Heart left ventricle (tissue), 16 donors: ENCODE results near the gene WDR70. TPM values are rescaled to one million over a fixed set of nuclear protein-coding genes. Genes with fewer than 3 reads are reported as not detected.

ENCODE experiments used
- ATAC-seq, 4 donors: fragments of 200-7000 bp; cut with Tn5 transposase; one replicate each; pipeline ENCODE4 v1.9.1; 2020 to 2022; ENCODE audit warnings: moderate library complexity in 4 of 4, mild to moderate bottlenecking in 3 of 4, moderate number of reproducible peaks in 1 of 4
- DNase-seq, 5 donors: peaks; one replicate each; pipeline ENCODE4 v3.0.0-alpha.2; 2020
- H3K27ac ChIP-seq, 12 donors: fragments of 200-600 bp; sonication (generic) in 4 of 12; one replicate each; pipeline versions ENCODE4 v1.5.0 to v1.8.0; 2016 to 2022; ENCODE audit warnings: mild to moderate bottlenecking in 2 of 12
- H3K27me3 ChIP-seq, 9 donors: fragments of 200-600 bp; sonication (generic) in 2 of 9; one replicate each; pipeline versions ENCODE4 v1.5.1 to v1.8.0; 2016 to 2022; ENCODE audit warnings: mild to moderate bottlenecking in 3 of 9
- H3K36me3 ChIP-seq, 9 donors: fragments of 200-600 bp; sonication (generic) in 2 of 9; one replicate each; pipeline versions ENCODE4 v1.5.0 to v1.8.0; 2018 to 2022; ENCODE audit warnings: mild to moderate bottlenecking in 2 of 9
- H3K4me1 ChIP-seq, 12 donors: fragments of 200-600 bp; sonication (generic) in 4 of 12; one replicate each; pipeline versions ENCODE4 v1.5.0 to v1.8.0; 2016 to 2022; ENCODE audit warnings: mild to moderate bottlenecking in 3 of 12
- H3K4me3 ChIP-seq, 12 donors: fragments of 200-600 bp; sonication (generic) in 4 of 12; one replicate each; pipeline versions ENCODE4 v1.5.0 to v1.8.0; 2017 to 2022; ENCODE audit warnings: mild to moderate bottlenecking in 9 of 12, moderate library complexity in 4 of 12
- H3K9me3 ChIP-seq, 12 donors: fragments of 200-600 bp; sonication (generic) in 4 of 12; one replicate each; pipeline versions ENCODE4 v1.5.0 to v1.8.0; 2016 to 2022; ENCODE audit warnings: mild to moderate bottlenecking in 1 of 12
- CTCF ChIP-seq, 12 donors: fragments of 200-600 bp; sonication (generic) in 4 of 12; IDR thresholded peaks; one replicate each; pipeline versions ENCODE4 v1.5.0 to v1.8.0; 2018 to 2022; ENCODE audit warnings: antibody characterized with exemption in 12 of 12, mild to moderate bottlenecking in 5 of 12
- POLR2A ChIP-seq, 2 donors: fragments of 450-650 bp; IDR thresholded peaks; one replicate each; pipeline ENCODE4 v1.6.1; 2017; ENCODE audit warnings: antibody characterized with exemption in 2 of 2, mild to moderate bottlenecking in 2 of 2, moderate library complexity in 2 of 2
- WGBS, 4 donors: extraction: QIAGEN DNeasy Blood & Tissue Kit in 2 of 4; methylation state at CpG; one replicate each; pipeline versions ENCODE4 v1.1.5 to v1.1.7; 2013 to 2018; 5-methylcytosine and 5-hydroxymethylcytosine counted together
- intact Hi-C, 10 donors: fragments of 100-400 bp; cut with DNase I; formaldehyde crosslinking; loops; one replicate each; pipeline versions ENCODE4 v1.11.1 to v1.14.2; 2022
- polyA plus RNA-seq, 2 donors: library from polyadenylated mRNA; stranded (reverse); fragments of 200-250 nt; gene quantifications; one replicate each; pipeline ENCODE4 v1.2.3, GENCODE V29; 2013
- total RNA-seq, 9 donors: library from RNA; depleted of rRNA in 2 of 9; stranded (reverse); fragments of >200 nt in 2 of 9; fragmentation: NEBNext Ultra II Directional in 3 of 9; extraction: Animal tissue kit (Norgen Biotek cat#: 25700) in 3 of 9; gene quantifications; one replicate each; pipeline versions ENCODE4 v1.1.0 to v1.2.4, GENCODE V29; 2016 to 2023
- donor health status: ischemic (EF 13 %, LVEDD 7.1; RV severe dilation, severe dysfunction).
- donor health status: healthy with polysubstance abuse.
- donor health status: DM: no; HTN: yes; CAD: no.
- donor health status: DM: no; HTN: no; CAD: no.
- donor health status: ischemic (EF 25% LVEDD 6.9; RV normal size, moderate dysfunction).
- donor health status: ischemic (EF 25% LVEDD 5.7; RV mildly dilated, moderate dysfunction).
- donor health status: healthy.
- donor health status: DM: yes; HTN: yes; CAD: no.
- donor health status: ischemic (EF 35%, LVEDD 5.7; RV mildly dilated, moderate dysfunction).
- donor health status: nonischemic (EF 11% LVEDD 7.7; RV severe dilation, severe dysfunction).
- donor health status: DM: yes; HTN: yes; CAD: no.
- donor health status: PGD.
- donor health status: ischemic (EF 29% LVEDD 5.4; RV normal size, mild dysfunction).
- donor health status: nonischemic (EF 23%, LVEDD 6.1; RV moderate dilation, normal function).

WDR70 gene
- total and polyA plus RNA-seq, 11 donors = 6.0 to 31.3 (median 13.6) TPM

DNA sequence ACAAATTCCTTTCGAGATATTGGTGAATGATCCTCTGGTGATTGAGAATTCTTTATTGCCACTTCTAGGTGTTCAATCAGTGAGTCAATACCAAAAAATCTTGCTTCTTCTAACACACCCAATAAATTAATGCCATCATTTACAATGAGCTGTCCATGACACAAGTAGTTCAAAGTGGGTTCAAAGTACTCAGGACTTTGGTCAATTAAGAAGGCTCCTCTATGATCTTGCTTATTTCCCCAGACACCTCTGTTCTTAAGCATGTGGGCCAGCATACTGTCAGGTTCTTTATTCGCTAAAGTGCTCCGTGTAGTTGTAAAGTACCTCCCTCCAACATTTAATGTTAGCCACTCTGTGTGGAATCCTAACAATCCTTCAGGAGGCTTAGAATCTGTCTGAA lies 127.1 kb downstream of the WDR70 start:
- Histone ChIP-seq H3K4me1 (no peaks in the 10 kb centered on the region), H3K27ac (no peak overlapping the region), H3K36me3 (peaks cover 0 to 3% (median 0%) of the 10 kb centered on the region in 9 donors), H3K27me3 (no peaks in the 10 kb centered on the region), H3K4me3 (no peak overlapping the region), H3K9me3 (peaks cover 0 to 5% (median 0%) of the 10 kb centered on the region in 12 donors)
- TF ChIP-seq POLR2A (IDR thresholded peaks at IDR 0.05) (no peak), CTCF (IDR thresholded peaks at IDR 0.05) (no peak)
- ATAC-seq = no peak
- 89 to 96% (median 94%) methylated on average over 3 of the region's 3 CpGs for WGBS, 4 donors
- intact Hi-C loops = no loop called here
- no peak for DNase-seq

- H3K27me3 ChIP-seq = no peaks in the 10 kb centered on the region
- peaks cover 0 to 5% (median 0%) of the 10 kb centered on the region in 12 donors for H3K9me3 ChIP-seq
- intact Hi-C loops = no loop called here
- no peak overlapping the region for H3K4me3 ChIP-seq
- WGBS, 4 donors = 95 to 97% (median 95%) methylated on average over 5 of the region's 5 CpGs
- ATAC-seq = no peak
- no peak for DNase-seq
- H3K4me1 ChIP-seq = no peaks in the 10 kb centered on the region
- peaks cover 0 to 3% (median 0%) of the 10 kb centered on the region in 9 donors for H3K36me3 ChIP-seq
- no peak overlapping the region for H3K27ac ChIP-seq
- TF ChIP-seq CTCF (IDR thresholded peaks at IDR 0.05) (no peak), POLR2A (IDR thresholded peaks at IDR 0.05) (no peak)
These were observed 127.6 kb downstream of the WDR70 start for GRCh38 chr5:37506722-37507121.

DNA sequence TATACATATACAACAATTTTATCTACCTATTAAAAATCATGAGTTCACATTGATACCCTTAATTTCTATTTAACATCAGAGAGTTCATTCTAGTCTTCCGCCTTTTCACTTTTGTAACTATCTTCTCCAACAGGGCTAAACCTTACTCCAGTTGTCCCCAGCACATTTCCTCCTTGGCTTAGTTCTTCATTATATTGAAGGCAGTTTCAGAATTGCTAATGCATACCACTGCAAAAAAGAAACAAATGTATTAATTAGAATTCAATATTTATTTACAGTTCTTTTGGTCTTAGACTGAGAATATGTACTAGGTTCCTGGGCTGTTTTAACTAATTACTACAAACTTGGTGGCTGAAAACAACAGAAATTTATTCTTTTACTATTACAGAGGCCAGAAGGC lies 132.5 kb downstream of the WDR70 start:
- Histone ChIP-seq H3K9me3 (peaks cover 0 to 5% (median 0%) of the 10 kb centered on the region in 12 donors), H3K4me3 (no peak overlapping the region), H3K4me1 (no peaks in the 10 kb centered on the region), H3K36me3 (peaks cover 0 to under 1% (median 0%) of the 10 kb centered on the region in 9 donors), H3K27me3 (no peaks in the 10 kb centered on the region), H3K27ac (no peak overlapping the region)
- ATAC-seq = no peak
- intact Hi-C loops = no loop called here
- TF ChIP-seq CTCF (IDR thresholded peaks at IDR 0.05) (no peak), POLR2A (IDR thresholded peaks at IDR 0.05) (no peak)
- WGBS, 4 donors = 96 to 100% (median 97%) methylated on average over 1 of the region's 1 CpG
- no peak for DNase-seq

DNA sequence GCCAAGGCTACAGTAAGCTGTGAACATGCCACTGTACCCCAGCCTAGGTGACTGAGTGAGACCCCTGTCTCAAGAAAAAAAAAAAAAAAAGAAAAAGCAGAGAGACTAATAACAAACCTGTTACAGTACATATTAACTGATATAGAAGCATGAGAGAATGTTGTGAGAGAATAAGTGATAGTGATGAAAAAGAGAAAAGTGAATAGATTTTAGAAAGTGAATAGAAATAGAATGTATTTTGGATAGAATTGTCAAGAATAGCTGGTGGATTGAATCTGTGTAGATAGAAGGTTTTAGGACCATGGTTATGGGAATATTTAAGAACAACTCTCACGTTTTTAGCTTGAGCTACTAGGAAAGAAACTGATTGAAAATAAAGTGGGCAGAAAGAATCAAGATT lies 135.8 kb downstream of the WDR70 start:
- WGBS, 4 donors = 81 to 93% (median 88%) methylated on average over 1 of the region's 1 CpG
- peaks cover 0 to 8% (median 0%) of the 10 kb centered on the region in 12 donors for H3K9me3 ChIP-seq

More for the DNA sequence above, 135.8 kb downstream of the WDR70 start:
- intact Hi-C loops = no loop called here
- DNase-seq = no peak
- TF ChIP-seq CTCF (IDR thresholded peaks at IDR 0.05) = no peak
- TF ChIP-seq POLR2A (IDR thresholded peaks at IDR 0.05) = no peak
- no peak for ATAC-seq
- H3K4me1 ChIP-seq = no peaks in the 10 kb centered on the region
- H3K27ac ChIP-seq = no peak overlapping the region
- H3K36me3 ChIP-seq = peaks cover 0 to 15% (median 4%) of the 10 kb centered on the region in 9 donors
- no peaks in the 10 kb centered on the region for H3K27me3 ChIP-seq
- no peak overlapping the region for H3K4me3 ChIP-seq
